A673 (cell line): ENCODE results near the gene PIGH. TPM values are rescaled to one million over a fixed set of nuclear protein-coding genes. Genes with fewer than 3 reads are reported as not detected.

ENCODE experiments used
- BruUV-seq: library from RNA; stranded (reverse); fragments of 400-500 nt; replicated peaks from 2 replicates; lab custom pipeline; 2021; lab: Mats Ljungman, UMichigan
- CTCF ChIA-PET: fragments of 300-600 bp; sonication (Branson Sonifier 250); formaldehyde crosslinking; loops from one replicate; lab custom pipeline; 2022; ENCODE audit warnings: antibody characterized with exemption; lab: Charles Lee
- POLR2A ChIA-PET: fragments of 300-600 bp; sonication (Branson Sonifier 250); formaldehyde crosslinking; loops from one replicate; lab custom pipeline; 2022; ENCODE audit warnings: antibody characterized with exemption; ENCODE audit not compliant: low non-redundant PET; lab: Charles Lee
- DNase-seq: peaks from one replicate; pipeline ENCODE4 v3.0.0-alpha.2; 2015; ENCODE audit warnings: low spot score
- H3K27ac ChIP-seq: fragments of 200-600 bp; sonication (generic); 2 replicates; pipeline ENCODE4 v1.5.1; 2016; ENCODE audit warnings: mixed run types, low read depth, mild to moderate bottlenecking, mixed read lengths, antibody characterized with exemption, low read length; ENCODE audit not compliant: poor library complexity, severe bottlenecking
- H3K27me3 ChIP-seq: fragments of 200-600 bp; sonication (generic); replicated peaks from 2 replicates; pipeline ENCODE4 v1.6.1; 2017; ENCODE audit warnings: mixed run types, low read depth, mild to moderate bottlenecking, mixed read lengths, antibody characterized with exemption, low read length; ENCODE audit not compliant: insufficient read depth, poor library complexity
- H3K36me3 ChIP-seq: fragments of 200-600 bp; sonication (generic); 2 replicates; pipeline ENCODE4 v1.6.1; 2016; ENCODE audit warnings: mixed run types, mild to moderate bottlenecking, mixed read lengths, antibody characterized with exemption, low read length; ENCODE audit not compliant: insufficient read depth, poor library complexity, severe bottlenecking
- H3K4me1 ChIP-seq: fragments of 200-600 bp; sonication (generic); 2 replicates; pipeline ENCODE4 v1.6.1; 2017; ENCODE audit warnings: mixed run types, mild to moderate bottlenecking, mixed read lengths, antibody characterized with exemption, low read length; ENCODE audit not compliant: insufficient read depth, poor library complexity, severe bottlenecking
- H3K4me3 ChIP-seq: fragments of 200-600 bp; sonication (generic); 2 replicates; pipeline ENCODE4 v1.5.1; 2016; ENCODE audit warnings: low read depth, mixed run types, mild to moderate bottlenecking, mixed read lengths, low read length; ENCODE audit not compliant: poor library complexity, severe bottlenecking
- H3K9me3 ChIP-seq: fragments of 200-600 bp; sonication (generic); 2 replicates; pipeline ENCODE4 v1.6.1; 2016; ENCODE audit warnings: mixed run types, low read depth, mild to moderate bottlenecking, mixed read lengths, antibody characterized with exemption, low read length; ENCODE audit not compliant: poor library complexity, severe bottlenecking
- EZH2 ChIP-seq: fragments of 200-600 bp; sonication (generic); IDR thresholded peaks from 2 replicates; pipeline ENCODE4 v1.6.1; 2017; ENCODE audit warnings: borderline replicate concordance, low read depth, mild to moderate bottlenecking, mixed read lengths, antibody characterized with exemption, low read length; ENCODE audit not compliant: poor library complexity, severe bottlenecking
- intact Hi-C: fragments of 100-400 bp; cut with micrococcal nuclease; formaldehyde crosslinking; loops from one replicate; pipeline ENCODE4 v1.10.0; 2022; ENCODE audit not compliant: unreplicated experiment
- total RNA-seq: library from RNA; stranded (reverse); gene quantifications from 2 replicates; pipeline ENCODE4 v1.2.3, GENCODE V29; 2021
- TF ChIP-seq, protein P1 (sequence below): fragments of 300-800, 200-600 bp; sonication (generic); conservative IDR thresholded peaks from 2 replicates; pipeline ENCODE4 v1.5.1; 2017; ENCODE audit warnings: low read depth, mild to moderate bottlenecking, antibody characterized with exemption, low read length, moderate library complexity, mixed read lengths

The PIGH gene
- total RNA-seq, 1 experiment from 2014 or later: 25.7 TPM

DNA sequence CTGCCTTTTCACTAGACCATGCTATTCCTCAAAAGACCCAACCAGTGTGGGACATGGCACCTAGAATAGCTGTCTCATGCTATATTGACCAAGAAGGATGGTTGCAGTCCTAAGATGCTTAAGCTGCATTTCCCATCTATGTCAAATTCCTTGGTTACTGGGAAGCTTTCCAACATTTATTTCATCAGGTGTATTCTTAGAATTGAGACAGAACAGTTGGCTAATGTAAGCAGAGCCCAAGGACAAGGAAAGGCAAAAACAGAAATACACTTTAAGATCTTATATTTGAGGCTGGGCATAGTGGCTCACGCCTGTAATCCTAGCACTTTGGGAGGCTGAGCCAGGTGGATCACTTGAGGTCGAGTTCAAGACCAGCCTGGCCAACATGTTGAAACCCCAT is 44.4 kb upstream of the PIGH start:
- DNase-seq: no peak
- BruUV-seq: no TSS peak
- POLR2A ChIA-PET: interaction anchor here (0.6 kb wide), 1 partner anchor 51 kb away, joined by 3 read pairs; no protein-coding TSS in a partner anchor

DNA sequence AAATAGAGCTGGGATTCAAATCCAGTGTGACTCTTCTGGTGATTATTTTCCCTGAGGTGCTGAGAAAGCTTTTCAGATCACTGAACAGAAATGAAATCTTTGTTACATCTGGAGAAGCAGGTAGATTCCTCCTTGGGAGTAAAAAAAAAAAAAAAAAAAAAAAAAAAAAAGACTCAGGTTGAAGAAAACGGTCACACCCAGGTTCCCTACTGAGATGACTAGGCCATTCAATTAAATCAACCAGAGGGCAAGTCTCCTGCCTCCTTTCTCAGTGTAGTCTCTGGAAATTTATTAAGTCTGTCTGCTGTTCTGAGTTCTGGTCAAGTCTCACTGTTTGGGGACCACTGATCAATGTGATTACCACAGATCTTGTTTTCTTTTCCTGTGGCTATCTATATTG is 43.6 kb upstream of the PIGH start:
- POLR2A ChIA-PET: no interaction called here
- no peaks in the 10 kb centered on the region for H3K27me3 ChIP-seq
- peaks cover 20% of the 10 kb centered on the region for H3K36me3 ChIP-seq
- intact Hi-C loops: no loop called here
- CTCF ChIA-PET: no interaction called here
- H3K4me1 ChIP-seq: no peaks in the 10 kb centered on the region
- H3K9me3 ChIP-seq: no peaks in the 10 kb centered on the region
- H3K4me3 ChIP-seq: no peak overlapping the region
- no TSS peak for BruUV-seq
- no peak overlapping the region for H3K27ac ChIP-seq
- no peak for DNase-seq
- TF ChIP-seq EZH2: no peak
- TF ChIP-seq, protein P1, sequence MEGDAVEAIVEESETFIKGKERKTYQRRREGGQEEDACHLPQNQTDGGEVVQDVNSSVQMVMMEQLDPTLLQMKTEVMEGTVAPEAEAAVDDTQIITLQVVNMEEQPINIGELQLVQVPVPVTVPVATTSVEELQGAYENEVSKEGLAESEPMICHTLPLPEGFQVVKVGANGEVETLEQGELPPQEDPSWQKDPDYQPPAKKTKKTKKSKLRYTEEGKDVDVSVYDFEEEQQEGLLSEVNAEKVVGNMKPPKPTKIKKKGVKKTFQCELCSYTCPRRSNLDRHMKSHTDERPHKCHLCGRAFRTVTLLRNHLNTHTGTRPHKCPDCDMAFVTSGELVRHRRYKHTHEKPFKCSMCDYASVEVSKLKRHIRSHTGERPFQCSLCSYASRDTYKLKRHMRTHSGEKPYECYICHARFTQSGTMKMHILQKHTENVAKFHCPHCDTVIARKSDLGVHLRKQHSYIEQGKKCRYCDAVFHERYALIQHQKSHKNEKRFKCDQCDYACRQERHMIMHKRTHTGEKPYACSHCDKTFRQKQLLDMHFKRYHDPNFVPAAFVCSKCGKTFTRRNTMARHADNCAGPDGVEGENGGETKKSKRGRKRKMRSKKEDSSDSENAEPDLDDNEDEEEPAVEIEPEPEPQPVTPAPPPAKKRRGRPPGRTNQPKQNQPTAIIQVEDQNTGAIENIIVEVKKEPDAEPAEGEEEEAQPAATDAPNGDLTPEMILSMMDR: no peak

More for the DNA sequence above, 44.4 kb upstream of the PIGH start:
- no peaks in the 10 kb centered on the region for H3K4me1 ChIP-seq
- peaks cover 27% of the 10 kb centered on the region for H3K36me3 ChIP-seq
- no peak overlapping the region for H3K27ac ChIP-seq
- H3K9me3 ChIP-seq: no peaks in the 10 kb centered on the region
- TF ChIP-seq EZH2: no peak
- TF ChIP-seq, protein P1: no peak
- CTCF ChIA-PET: no interaction called here
- no peak overlapping the region for H3K4me3 ChIP-seq
- intact Hi-C loops: no loop called here
- no peaks in the 10 kb centered on the region for H3K27me3 ChIP-seq

DNA sequence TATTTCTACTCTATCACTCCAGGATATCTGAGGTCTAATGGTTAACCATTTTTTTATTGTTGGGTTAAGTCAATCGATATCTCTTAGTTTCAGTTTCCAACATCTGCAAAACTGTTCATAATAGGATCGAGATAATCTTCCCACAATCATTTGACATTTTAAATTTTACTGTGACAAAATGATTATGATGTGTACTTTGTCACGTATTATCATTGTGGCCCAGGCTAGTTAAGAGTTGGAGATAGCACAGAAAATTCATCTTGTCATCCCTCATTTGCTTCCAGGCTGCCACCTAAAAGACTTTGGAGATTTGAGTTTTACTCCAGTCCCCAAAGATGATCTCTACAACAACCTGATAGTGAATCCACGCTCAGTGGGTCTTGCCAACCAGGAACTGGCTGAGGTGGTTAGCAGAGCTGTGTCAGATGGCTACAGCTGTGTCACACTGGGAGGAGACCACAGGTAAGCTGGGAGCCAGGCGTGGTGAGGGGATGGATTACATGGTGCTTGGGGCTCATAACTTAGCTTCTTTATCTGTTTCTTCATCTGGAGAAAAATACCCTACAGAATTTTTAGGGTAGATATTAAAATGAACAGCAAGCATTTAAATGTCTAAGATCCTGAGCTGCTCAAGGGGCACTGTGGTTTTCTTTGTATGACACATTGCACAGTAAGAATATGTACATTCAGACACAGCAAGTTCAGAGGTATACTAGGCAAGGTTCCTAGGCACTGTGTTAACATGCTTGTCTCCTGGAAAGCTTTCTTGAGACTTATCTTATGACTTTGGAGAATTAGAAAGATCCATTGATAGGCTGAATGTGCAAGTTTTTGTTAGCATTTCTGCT is 42.1 kb upstream of the PIGH start:
- no peaks in the 10 kb centered on the region for H3K27me3 ChIP-seq
- BruUV-seq: no TSS peak

More for the DNA sequence above, 42.1 kb upstream of the PIGH start:
- intact Hi-C loops: no loop called here
- no peak overlapping the region for H3K4me3 ChIP-seq
- H3K27ac ChIP-seq: no peak overlapping the region
- H3K36me3 ChIP-seq: peaks cover 5% of the 10 kb centered on the region
- no peak for TF ChIP-seq EZH2
- TF ChIP-seq, protein P1: no peak
- ChIA-PET CTCF (no interaction called here), POLR2A (no interaction called here)
- DNase-seq: no peak
- H3K4me1 ChIP-seq: no peaks in the 10 kb centered on the region
- no peaks in the 10 kb centered on the region for H3K9me3 ChIP-seq
